HepG2 (cell line): Measurements from ENCODE around the gene GNAI2. TPM values are rescaled to one million over a fixed set of nuclear protein-coding genes. Genes with fewer than 3 reads are reported as not detected.
A peak's percentile ranks its signal among the peaks of the same experiment; 100 is the strongest.

Experiments
- TOPORS ChIP-seq: sonication (generic); formaldehyde crosslinking; IDR thresholded peaks from 2 replicates; pipeline ENCODE4 v1.8.0; 2023; ENCODE audit warnings: mild to moderate bottlenecking, missing genetic modification reagents
- ZBTB8A ChIP-seq: sonication (generic); formaldehyde crosslinking; IDR thresholded peaks from 2 replicates; pipeline ENCODE4 v1.4.0; 2020; ENCODE audit warnings: mild to moderate bottlenecking, low read depth, missing genetic modification reagents, borderline replicate concordance
- ZMYM3 ChIP-seq: sonication (generic); formaldehyde crosslinking; IDR thresholded peaks from 2 replicates; pipeline ENCODE4 v1.5.1; 2020; ENCODE audit warnings: mild to moderate bottlenecking, missing genetic modification reagents
- ZNF333 ChIP-seq: sonication (generic); formaldehyde crosslinking; IDR thresholded peaks from 2 replicates; pipeline ENCODE4 v1.4.0; 2020; ENCODE audit warnings: mild to moderate bottlenecking, missing genetic modification reagents, borderline replicate concordance
- ZNF605 ChIP-seq: sonication (generic); formaldehyde crosslinking; IDR thresholded peaks from 2 replicates; pipeline ENCODE4 v1.8.0; 2022; ENCODE audit warnings: mild to moderate bottlenecking, missing genetic modification reagents
- polyA plus RNA-seq, 8 experiments: library from polyadenylated mRNA; depleted of rRNA in 3 of 8; stranded (reverse) in 7 of 8; unstranded in 1 of 8; fragments of >200 nt; fragmentation: Illumina TruSeq in 4 of 8; extraction: Trizol in 4 of 8; gene quantifications; 2 replicates each; pipeline versions ENCODE4 v1.2.1 to v1.2.3, GENCODE V29; 2011 to 2016; ENCODE audit warnings: low read depth in 4 of 8, missing spikeins in 1 of 8, mixed read lengths in 1 of 8; ENCODE audit not compliant: insufficient read depth in 1 of 8
- total RNA-seq, 5 experiments: library from RNA; depleted of rRNA; stranded (reverse); fragments of >200 nt; fragmentation: Illumina TruSeq; extraction: Trizol; gene quantifications; 2 replicates each; pipeline ENCODE4 v1.2.3, GENCODE V29; 2016; ENCODE audit warnings: low read depth in 1 of 5
- TF ChIP-seq, protein P1 (sequence below): sonication (generic); formaldehyde crosslinking; IDR thresholded peaks from 2 replicates; pipeline ENCODE4 v1.4.0; 2020; ENCODE audit warnings: missing genetic modification reagents
- TF ChIP-seq, protein P2 (sequence below), 2 experiments: sonication (generic) in 1 of 2; formaldehyde crosslinking in 1 of 2; IDR thresholded peaks; 2 replicates each; pipeline versions ENCODE4 v1.4.0 to v1.6.1; 2016 to 2020; ENCODE audit warnings: borderline replicate concordance in 1 of 2, low read depth in 1 of 2, mild to moderate bottlenecking in 1 of 2, missing genetic modification reagents in 1 of 2
- TF ChIP-seq, protein P3 (sequence below): sonication (generic); formaldehyde crosslinking; IDR thresholded peaks from 2 replicates; pipeline ENCODE4 v1.4.0; 2020; ENCODE audit warnings: missing genetic modification reagents

The GNAI2 gene
- total and polyA plus RNA-seq, 2 of the 13 experiments (the other 11 are each of a cell fraction or from before 2014, with no cell fraction given): 51.1 to 66.2 TPM

DNA sequence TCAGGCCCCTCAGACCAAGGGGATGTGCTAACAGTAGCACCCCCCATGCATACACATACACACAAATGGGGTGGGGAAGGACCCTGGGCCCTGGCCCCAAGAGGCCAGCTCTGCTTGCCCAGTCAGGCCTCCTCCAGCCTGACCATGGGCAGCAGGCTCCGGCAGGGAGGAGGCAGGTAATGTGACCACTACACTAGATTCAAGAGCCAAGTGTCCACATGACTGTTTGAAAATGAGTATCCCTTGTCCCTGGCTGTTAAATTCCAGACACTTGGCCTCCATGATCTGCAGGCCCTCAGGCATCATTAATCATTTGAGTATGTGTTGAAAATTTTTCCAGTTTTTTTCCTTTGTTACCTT is 13.9 kb upstream of the GNAI2 start (continued):
- TF ChIP-seq, protein P1, sequence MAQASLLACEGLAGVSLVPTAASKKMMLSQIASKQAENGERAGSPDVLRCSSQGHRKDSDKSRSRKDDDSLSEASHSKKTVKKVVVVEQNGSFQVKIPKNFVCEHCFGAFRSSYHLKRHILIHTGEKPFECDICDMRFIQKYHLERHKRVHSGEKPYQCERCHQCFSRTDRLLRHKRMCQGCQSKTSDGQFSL (CRISPR knock-in tag): peak; percentile 12; the same call in 1 of the 2 replicates
- TF ChIP-seq TOPORS (CRISPR knock-in tag) (no peak), ZBTB8A (CRISPR knock-in tag) (0 out of 2 replicates have a peak, but pooled peaks have one; percentile 9), ZNF333 (CRISPR knock-in tag) (peak; percentile 41; the same call in 1 of the 2 replicates), ZMYM3 (CRISPR knock-in tag) (0 out of 2 replicates have a peak, but pooled peaks have one; percentile 3), ZNF605 (CRISPR knock-in tag) (peak; percentile 1; the same call in 1 of the 2 replicates)
- TF ChIP-seq, protein P2, sequence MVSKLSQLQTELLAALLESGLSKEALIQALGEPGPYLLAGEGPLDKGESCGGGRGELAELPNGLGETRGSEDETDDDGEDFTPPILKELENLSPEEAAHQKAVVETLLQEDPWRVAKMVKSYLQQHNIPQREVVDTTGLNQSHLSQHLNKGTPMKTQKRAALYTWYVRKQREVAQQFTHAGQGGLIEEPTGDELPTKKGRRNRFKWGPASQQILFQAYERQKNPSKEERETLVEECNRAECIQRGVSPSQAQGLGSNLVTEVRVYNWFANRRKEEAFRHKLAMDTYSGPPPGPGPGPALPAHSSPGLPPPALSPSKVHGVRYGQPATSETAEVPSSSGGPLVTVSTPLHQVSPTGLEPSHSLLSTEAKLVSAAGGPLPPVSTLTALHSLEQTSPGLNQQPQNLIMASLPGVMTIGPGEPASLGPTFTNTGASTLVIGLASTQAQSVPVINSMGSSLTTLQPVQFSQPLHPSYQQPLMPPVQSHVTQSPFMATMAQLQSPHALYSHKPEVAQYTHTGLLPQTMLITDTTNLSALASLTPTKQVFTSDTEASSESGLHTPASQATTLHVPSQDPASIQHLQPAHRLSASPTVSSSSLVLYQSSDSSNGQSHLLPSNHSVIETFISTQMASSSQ (IDR thresholded peaks at IDR 0.05; ENCODE audit: low read depth): no peak
- TF ChIP-seq, protein P2 (CRISPR knock-in tag; IDR thresholded peaks at IDR 0.05; ENCODE audit: borderline replicate concordance): 0 out of 2 replicates have a peak, but pooled peaks have one; percentile 1
- TF ChIP-seq, protein P3, sequence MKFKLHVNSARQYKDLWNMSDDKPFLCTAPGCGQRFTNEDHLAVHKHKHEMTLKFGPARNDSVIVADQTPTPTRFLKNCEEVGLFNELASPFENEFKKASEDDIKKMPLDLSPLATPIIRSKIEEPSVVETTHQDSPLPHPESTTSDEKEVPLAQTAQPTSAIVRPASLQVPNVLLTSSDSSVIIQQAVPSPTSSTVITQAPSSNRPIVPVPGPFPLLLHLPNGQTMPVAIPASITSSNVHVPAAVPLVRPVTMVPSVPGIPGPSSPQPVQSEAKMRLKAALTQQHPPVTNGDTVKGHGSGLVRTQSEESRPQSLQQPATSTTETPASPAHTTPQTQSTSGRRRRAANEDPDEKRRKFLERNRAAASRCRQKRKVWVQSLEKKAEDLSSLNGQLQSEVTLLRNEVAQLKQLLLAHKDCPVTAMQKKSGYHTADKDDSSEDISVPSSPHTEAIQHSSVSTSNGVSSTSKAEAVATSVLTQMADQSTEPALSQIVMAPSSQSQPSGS (CRISPR knock-in tag): 0 out of 2 replicates have a peak, but pooled peaks have one; percentile 7
